HG03066 (cell line): Measurements from ENCODE around the gene HUS1B.

Experiments used
- ATAC-seq: cut with Tn5 transposase; IDR thresholded peaks from one replicate; pipeline ENCODE4 v1.9.1; 2021; ENCODE audit warnings: low read depth; ENCODE audit not compliant: unreplicated experiment

Gene HUS1B

DNA sequence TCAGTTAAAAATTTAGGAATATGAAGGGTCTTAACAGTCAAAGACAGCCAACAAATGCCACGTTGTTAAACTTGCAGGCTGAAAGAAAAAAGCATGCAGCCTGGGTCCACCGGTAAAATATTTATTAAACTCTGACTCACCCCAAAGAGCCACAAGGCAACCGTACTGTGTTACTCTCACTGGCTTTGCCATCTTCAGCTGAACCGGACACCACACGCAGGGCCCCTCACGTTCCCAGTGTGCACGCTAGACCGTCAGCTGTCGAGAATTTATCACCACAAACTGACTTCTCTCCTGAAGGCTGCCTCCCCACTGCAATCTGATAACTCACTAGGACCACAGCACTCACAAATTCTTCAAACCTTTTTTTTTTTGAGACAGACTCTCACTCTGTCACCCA lies 30.7 kb downstream of the HUS1B start:
- no peak for ATAC-seq

GRCh38 chr6:624979-625378 lies 31.9 kb downstream of the HUS1B start:
- ATAC-seq: no peak

DNA sequence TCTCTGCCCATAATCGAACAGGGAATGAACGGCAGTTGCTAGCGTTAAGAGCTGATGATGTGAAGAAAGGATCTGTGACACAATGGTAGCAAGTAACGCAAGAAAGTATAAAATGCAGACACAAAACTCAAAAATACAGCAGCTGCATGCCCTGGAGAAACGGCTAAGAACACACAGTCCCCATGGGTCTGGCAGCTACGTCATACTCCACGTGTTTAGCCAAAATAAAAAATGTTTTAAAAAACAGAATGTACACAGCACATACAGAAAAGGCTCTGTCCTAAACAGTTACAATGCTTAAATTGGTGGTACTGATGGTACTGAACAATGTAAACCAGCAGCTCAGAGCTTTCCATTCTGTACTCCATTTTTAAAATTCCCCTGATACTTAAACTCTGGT lies 34.4 kb downstream of the HUS1B start:
- no peak for ATAC-seq

- ATAC-seq: no peak
Measured at GRCh38 chr6:621931-622330, 35.0 kb downstream of the HUS1B start.

DNA sequence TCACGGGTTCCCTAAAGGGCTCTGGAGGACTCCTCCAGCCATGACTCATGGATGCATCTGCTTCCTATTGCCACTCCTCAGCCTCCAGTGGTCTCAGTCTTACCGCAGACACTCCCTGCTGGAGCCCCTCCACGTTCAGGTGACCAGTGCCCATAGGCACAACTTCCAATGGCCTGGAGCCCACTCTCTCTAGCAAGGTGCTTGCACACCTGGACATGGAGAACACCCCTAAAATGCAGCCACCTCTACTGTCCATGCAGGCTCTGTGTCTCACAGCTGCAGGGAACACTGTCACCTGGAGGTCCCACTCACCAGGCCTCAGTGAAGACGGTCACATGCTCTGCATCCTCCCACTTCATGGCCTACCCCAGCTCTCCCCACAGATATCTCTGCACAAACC lies 36.0 kb downstream of the HUS1B start:
- no peak for ATAC-seq

- no peak for ATAC-seq
Measured at GRCh38 chr6:620166-620565, 36.7 kb downstream of the HUS1B start.

GRCh38 chr6:617456-618100 lies 39.3 kb downstream of the HUS1B start:
- no peak for ATAC-seq

DNA sequence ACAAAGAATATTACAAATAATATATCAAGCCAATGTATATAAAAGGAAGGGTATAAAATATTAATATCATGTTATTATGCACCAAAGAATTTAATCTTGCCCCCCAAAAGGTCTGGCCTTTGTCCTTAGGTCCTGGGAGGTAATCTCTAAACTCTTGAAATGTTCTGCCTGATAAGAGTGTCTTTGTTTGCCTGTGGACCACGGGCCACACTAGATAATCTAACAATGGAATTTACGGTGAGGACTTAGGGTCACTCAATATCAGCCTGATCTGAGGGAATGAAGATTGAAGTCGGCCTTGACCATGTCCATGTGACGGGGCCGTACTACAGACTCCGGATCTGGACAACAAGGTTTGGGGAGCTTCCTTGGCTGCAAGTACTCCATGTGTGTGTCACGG lies 42.9 kb downstream of the HUS1B start:
- no peak for ATAC-seq

DNA sequence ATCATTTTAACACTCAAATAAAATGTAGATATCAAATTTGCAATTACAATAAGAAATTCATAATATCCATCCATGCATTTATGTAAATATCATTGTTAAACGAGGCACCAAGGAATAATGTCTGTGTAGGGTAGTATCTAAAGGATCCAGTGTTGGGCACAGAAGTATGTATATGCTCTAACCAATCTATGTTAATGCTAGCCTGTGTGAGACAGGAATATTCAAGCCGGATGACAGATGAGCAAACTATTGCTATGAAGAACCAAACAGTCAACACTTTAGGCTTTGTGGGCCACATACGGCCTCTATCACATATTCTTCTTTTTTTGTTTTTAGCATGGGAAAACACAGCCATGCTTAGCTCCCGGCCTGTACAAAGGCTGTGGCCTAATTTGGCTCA lies 45.0 kb downstream of the HUS1B start:
- no peak for ATAC-seq

GRCh38 chr6:610882-611281 lies 46.0 kb downstream of the HUS1B start:
- ATAC-seq: no peak

DNA sequence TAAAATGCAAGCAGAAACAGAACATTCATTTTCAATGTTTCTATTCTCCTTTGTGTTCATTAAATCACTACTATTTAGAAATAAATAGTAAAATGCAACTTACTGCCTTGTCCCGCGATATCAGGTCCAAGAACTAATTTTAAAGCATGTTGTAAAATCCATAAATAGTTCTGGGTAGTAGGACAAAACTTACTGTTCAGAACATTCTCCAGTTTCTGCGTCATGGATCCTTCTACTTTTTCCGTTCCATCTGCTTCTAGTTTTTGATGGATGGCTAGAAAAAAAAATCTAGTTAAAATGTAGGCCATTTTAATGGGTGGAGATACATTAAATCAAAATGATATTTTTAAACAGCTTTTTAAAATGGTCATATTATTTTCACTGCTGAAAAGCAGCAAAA lies 47.0 kb downstream of the HUS1B start:
- ATAC-seq: no peak

GRCh38 chr6:606829-607379 lies 50.0 kb downstream of the HUS1B start:
- ATAC-seq: no peak
